ENCODE measurements around the gene FAM222A.

Gene FAM222A

DNA sequence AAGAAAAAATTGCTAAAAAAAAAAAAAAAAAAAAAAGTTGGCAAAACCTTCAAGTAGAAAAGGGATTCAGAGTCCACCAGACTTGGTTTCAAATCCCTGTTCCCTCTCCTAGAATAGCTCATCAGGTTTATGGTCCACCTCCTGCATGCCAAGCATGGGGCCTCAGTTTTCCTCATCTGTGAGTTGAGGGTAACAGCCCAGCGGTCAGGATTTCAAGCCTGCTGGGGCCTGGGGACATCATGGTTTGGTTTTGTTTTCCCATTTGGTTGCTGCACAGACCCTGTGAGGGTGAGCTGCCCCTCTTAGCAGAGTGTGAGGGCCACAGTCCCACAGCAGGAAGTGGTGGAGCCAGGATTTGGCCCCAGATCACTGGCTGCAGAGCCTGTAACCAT, 12.5 kb downstream of the FAM222A start:
- DNase-seq = no peak

DNA sequence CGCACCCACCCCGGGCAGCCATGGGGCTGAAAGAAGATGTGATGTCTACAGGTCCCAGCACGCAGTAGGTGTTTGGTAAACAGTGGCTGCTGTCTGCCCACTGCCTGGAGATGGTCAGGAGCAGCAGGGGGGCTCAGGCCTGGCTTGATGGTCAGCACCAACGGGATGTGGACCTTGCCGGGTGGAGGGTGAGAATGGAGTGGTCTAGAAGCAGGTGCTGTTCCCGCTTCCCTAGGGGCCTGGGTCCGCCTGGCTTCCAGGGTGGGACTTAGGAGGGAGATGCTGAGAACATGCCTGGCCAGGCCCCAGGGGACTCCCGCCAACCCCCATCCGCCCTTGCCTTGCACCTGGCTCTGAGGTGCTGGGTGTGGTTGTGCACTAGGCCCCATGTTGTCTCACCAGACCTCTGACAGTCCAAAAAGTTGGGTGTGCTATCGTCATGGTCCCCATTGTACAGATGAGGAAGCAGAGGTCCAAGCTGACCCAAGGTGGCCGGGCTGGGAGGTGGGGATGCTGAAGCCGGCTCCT, 12.9 kb downstream of the FAM222A start:
- DNase-seq = no peak

DNA sequence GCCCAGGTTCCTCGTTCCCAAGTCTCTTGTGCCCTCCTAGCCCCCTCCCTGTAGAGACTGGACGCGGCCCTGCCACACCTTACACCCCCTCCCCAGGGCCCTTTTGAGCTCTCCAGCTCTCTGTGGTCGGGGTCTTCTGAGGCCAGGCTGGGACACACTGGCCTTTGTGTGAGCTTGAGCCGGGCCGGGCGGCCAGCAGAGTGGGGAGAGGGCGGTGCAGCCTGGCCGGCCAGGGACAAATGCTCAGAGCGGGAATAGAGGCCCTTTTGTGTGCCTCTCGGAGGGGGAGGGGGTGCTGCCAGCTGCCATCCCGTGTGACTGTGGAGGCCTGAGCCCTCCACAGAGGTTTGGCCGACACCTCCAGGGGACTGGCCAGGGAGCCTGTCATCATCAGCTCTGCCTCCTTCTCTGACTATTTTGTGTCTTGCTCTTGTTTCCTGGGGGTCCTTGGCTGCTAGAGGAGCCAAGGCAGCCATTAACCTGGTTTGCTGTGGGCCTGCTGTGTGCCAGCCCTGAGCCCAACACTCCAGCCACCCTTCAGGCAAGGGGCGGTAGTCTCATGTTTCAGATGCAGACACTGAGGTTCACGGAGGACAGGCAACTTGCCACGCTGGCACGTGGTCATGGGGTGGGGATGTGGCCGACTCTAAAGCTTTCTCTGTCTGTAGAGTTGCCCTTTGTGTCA, 13.6 kb downstream of the FAM222A start:
- no peak for DNase-seq

DNA sequence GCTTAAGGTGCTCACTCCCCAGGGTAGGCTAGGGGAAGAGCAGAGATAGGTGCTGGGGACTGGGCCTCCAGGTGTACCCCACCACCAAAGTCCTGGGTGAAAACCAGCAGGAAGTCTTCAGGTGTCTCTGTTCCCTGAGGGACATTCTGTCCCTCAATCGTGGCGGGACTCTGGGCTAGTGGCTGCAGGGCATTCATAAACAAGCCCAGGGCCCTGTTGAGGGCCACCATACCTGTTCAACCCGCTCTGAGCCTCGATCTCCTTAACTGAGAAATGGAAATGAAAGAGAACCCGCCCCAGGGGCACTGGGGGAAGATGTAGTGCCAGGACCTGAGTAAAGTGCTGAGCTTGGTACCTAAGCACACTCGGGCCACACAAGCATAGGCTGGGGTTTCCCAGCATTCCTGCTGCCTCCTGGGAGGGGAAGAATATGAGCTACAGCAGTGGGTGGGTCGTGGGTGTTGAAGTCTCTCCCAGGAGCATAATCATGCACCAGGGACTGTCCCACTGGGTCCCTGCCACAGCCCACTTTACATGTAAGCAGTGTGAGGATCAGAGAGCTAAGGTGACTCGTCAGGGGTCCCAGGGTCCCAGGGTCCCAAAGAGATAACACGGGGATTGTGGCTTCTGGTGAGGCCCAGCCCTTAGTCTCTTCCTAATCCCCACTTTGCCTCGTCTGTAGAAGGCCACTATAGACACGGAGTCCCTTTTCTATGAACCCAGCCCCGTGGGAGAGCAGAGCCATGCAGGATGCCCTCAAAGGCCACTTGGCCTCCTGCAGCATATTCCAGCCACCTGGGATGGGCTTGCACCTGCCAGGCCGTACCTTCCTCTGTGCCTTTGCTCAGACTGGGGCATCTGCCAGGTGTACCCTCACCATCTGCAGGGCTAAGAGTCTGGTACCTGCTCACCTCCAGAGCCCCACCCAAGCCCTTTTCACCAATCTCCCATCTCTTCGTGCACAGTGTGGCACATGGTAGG, 14.4 kb downstream of the FAM222A start:
- DNase-seq = no peak

DNA sequence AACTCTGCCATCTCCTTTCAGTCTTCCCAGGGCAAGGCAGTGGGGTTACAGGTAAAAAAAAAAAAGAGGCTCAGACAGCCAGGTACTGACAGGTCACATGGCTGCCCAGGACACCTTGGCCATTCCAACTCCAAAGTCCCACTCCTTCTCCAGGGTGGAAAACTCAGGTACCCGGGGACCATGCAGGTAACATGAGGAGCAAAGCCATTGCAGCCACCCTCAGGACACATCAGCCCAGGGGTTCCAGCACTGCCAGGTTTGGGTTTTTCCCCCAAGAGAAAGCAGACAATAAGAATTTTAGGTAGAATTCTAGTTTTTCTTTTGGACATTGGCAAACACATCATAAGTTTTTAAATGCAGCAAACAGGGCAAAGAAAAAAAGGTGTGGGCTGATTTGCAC, 15.3 kb downstream of the FAM222A start:
- no peak for DNase-seq

DNA sequence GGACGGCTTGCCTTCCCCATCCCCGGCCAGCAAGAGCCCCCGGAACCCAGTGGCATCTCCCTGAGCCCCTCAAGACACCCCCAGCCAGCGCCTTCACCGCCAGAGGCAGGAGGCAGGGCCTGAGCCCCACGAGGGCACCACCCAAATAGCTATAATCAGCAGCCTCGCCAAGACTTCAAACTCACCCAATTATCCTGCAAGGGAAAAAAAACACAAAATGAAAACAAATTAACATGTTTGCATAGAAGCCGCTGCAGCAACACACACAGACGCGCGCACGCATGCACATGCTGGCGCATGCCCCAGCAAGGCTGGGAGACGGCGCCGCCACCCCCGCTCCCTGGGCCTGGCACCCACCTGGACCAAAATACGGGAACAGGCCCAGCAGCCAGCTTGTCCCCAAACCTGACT, 15.8 kb downstream of the FAM222A start:
- DNase-seq = no peak

DNA sequence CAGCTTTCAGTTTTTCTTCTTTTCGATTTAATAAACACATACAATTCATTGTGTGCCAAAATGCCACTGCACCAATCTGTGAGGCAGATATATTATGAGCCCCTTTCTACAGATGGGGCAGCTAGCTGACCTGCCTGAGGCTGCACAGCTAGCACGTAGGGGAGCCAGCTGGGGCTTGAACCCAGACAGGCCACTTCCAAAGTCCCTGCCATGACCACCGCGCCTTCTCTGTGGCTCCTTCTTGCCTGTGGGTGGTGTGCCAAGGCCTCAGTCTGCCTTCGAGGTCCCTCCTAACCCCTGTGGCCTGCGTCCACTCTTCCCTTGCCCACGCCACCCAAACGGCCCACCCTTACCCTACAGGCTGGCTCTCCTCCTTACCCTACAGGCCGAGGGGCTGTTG, 16.2 kb downstream of the FAM222A start:
- DNase-seq = no peak

DNA sequence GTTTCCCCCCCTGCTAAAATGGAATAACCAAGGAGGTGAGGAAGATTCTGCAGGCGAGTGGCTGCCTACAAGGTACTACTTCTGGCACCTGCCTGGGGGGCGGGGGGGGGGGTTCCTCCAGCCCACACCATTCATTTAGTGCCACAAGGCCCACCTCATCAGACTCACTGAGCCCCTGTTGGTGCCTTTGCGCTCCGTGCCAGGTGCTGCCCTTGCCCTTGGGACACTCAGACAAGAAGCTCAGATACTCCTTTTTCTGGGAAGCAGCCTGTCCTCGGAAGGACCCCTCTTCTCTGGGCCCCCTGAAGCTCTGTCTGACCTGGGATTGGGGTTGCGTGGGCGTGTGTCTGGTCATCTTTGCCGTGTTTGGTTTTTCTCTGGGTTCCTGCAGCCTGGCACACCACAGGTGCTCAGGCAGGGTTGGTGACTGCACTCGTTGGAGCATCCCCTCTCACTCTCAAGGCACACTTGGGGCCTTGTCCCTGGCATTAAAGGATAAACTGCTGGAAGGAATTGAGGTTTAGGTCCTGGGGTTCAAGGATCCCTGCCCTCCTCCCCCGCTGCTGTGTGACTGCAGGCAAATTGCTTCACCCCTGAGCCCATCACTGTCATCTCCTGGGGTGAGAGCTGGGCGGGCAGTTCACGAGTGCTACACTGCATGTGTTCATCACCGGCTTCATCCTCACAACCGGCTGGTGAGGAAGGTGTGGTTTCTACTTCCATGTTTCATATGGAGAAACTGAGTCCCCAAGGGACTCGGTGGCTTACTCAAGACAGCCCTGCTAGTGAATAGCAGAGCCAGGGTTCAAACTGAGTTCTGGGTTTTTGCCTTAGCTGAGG, 16.9 kb downstream of the FAM222A start:
- no peak for DNase-seq

DNA sequence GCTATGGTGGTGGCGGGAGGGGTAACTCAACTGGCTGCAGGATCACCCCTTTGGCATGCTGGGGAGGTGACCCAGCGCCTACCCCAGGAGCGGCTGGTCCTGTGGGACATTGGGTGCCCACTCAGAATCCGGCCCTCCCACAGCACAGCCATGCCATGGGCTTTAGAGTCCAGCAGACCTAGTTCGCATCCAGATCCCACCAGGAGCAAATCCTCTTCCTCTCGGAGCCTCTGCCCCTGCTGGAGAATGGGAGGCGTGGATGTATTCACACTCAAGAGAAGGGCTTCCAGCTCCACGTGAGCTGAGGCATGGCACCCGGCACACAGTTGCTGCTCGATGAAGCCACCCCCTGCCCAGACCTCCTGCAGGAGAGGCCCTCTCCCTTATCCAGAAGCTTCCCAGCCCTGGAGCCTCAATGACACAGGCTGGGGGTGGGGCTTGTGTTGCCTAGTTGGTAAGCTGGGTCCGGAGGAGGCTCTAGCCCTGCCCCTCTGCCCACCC, 17.7 kb downstream of the FAM222A start:
- DNase-seq = no peak

DNA sequence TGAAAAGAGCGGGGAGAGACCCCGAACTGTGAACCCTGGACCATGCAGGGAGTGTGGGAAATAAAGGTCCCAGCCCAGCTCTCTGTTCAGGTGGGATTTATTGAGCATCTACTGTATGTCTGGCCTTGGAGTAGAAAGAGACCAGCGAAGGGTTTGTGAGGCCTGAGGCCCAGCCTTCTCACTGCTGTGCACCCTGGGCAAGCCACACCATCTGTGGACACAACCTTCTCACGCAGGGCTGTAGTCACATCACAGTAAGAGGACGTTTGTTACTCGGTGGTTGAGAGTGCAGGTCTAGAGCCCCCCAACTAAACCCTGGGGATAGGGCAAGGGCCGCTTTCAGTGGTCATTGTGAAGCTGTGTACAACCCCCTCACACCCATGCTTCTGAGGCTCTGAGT, 18.2 kb downstream of the FAM222A start:
- DNase-seq = no peak

DNA sequence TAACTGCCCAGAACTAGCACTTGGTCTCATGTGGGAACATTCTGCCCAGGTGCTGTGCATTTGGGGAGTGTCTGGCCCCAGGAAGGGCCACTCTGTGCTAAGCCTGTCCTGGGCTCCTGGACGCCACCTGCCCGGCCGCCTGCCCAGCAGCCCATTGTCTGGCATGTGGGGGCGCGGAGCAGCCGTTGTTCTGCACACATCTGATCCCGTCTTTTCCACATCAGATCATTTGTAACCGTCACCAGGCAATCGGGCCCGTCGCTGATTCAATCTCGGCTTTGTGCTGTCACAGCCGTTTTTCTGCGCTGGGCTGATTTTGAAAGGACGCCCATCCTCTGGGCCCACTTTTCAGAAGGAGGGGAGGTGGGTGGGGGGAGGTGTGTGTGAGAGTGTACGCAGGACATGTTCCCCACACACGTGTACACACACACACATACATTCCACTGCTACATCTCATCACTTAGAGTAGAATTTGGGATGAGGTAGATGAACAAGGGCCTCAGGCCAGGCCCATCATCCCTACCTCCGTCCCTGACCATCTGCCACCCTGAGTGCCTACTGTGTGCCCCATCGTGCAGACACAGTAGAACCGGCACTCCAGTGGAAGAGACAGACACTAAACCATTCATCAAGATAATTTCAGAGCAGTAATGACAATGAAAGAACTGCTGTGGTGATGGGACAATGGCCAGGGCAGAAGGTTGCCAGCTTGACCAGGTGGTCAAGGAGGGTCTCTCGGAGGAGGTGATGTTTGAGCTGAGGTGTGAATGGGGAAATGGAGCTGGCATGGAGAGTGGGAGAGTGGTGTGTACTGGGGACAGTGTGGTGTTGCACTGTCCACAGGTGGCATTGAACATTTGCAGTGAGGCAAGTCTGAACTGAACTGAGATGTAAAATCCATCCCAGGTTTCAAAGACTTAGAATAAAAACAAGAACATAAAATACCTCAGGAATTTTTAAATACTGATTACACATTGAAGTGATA, 19.0 kb downstream of the FAM222A start:
- DNase-seq = no peak

DNA sequence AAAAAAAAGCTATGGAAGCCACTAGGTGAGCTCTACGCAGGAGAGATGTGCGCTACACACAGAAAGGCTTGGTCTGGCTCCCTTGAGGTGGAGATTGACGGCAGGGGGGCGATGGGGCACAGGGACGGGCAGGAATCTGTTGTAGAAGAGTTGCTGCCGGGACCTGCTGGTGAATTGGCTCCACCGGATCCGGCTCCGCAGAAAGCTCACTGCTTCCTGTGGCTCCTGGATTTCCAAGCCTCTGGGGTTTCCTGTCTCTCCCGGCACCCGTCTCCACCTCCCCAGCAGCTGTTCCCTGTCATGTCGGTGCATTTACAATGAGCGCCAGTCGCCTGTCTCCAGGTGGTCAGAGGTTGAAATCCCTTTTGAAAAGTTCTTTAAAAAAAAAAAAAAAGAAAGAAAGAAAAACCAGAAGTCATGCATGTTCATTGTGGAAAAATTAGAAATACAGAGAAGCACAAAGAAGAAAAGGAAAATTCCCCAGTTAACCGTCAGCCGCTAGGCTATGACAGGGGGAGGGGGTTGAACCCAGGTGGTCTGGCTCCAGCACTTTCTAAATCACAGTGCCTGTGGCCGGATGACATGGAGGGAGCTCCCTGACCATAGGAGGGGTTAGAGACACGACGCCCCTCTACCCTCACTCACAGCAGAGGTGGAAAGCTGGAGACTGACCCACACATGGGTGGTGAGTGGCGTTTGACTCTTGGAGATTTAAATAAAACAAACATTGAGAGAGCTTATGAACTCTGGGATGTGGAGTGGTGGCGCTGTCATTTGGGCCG, 20.8 kb downstream of the FAM222A start:
- no peak for DNase-seq

DNA sequence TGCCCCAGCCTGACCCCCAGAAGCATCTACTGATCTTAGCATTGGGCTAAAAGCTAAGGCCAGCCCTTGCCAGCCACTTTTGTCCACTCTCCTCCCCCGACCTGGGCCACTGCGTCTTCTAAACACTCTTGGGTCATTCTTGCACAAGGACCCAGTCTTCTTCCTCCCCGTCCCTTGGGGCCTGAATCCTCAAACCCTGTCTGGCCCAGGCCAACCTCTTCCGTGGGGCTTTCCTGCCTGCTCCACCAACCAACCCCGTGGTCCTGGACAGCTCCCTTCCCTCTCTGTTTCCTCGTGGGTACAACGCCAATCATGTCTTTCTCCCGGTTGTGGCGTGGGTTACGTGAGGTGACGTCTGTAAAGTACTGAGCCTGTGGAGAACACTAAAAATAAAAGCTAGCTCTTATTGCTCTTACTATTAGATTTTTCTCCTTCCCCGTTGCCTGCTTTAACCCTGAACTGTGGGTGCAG, 21.5 kb downstream of the FAM222A start:
- DNase-seq = no peak

DNA sequence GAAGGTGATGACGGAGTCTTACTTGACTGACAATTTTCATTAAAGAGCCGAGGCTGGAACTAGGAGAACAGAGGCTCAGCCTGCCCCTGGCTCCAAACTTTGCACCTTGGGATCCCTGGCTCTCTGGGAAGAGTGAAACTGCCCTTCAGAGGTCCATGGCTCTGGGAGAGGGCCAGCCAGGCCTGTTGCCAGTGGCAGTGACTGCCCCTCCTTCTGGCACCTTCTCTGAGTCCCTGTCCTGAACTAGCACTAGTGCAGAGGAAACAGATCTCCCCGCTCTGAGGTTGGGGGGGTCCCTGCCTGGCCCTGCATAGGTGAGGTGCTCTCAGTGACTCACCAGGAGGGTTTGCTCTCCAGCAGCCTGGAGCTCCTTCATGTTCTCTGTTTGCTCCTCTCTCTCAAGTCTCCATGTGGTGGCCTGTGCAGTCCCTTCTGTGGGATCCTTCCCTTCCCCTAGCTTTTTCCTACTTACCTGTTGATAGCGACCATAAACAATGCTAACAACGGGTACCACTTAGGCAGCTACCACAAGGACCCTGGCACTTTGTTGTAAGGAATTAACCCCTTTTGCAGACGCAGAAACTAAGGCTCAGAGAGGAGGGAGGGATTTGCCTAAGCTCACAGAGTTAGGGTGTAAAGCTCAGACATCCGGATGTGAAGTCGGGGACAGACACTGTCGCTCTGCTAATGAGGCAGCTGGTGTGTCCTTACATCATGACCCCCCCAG, 22.4 kb downstream of the FAM222A start:
- no peak for DNase-seq

DNA sequence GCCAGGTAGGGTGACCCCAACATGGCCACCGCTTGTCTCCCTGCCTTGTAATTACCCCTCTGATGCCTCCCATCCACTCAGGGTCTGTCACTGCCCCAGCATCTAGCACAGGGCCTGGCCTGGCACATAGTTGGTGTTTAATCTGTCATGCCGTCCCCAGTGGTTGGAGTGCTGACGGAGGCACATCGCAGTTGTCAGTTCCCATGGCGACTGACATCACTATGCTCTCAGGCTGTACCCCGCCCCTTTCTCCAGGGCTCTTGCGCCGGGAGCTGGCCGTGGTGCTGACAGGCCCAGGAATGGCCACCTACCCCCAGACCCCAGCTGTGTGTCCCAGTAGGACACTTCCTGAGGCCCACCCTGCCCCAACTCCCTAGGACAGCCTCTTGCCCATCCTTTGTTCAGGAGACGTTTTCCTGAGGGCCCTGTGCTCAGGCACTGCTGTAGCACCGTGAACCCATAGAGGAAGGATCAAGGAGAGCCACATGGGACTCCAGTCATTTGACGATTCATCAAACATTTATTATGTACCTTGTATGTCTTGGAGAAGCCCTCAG, 23.0 kb downstream of the FAM222A start:
- no peak for DNase-seq

DNA sequence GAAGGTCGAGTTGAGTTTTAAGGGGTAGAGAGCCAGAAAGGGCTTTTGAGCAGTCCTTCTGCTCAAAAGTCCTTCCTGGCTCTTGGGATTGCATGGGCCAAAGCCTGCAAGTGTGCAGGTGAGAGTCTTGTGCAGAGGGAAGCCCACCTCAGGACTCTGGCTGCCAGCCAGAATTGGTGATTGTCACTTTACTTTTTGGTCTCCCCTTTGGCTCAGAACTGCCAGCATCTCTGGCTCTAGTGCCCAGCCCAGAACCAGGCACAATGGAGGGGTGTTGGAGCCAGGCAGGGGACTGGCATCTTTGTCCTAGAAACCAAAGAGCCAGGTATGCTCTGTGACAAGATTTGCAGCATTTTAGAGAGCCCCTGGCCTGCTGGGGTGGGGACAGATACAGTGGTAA, 23.5 kb downstream of the FAM222A start:
- DNase-seq = no peak

DNA sequence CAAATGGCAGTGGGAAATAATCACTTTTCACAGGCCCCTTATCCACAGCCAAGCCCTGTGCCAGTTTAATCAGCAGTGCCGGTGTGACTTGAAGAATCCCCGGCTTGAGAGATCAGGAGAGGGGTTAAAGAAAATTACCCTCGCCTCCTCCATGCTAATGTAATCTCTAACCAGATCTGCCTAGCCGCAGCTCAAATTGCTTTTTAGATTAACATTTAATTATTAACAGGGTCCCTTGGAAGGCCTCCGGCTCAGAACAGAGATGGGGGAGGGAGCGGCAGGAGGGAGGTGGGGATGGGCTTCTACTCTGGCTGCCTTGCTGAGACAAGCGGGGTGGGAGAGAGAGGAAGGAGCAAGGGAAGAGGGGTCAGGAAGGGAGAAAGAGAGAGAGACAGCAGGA, 24.0 kb downstream of the FAM222A start:
- no peak for DNase-seq

DNA sequence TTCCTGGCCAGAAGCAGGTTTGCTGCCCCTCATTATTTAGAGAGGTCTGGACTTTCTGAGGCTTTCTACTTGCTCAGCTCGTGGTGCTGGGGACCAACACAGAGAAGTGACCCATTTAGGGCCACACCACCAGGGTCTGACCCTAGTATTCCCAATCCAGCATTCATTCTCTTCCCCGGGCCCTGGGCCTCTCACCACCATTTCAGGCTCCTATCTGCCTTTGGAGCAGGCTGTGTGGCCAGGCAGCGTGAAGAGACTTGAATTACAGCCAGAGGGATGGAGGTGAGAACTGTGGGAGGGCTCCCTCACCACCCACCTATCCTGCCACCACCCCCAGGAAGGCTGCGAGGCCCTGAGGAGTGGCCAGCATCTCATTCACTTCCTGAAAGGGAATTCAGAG, 24.6 kb downstream of the FAM222A start:
- DNase-seq = no peak

DNA sequence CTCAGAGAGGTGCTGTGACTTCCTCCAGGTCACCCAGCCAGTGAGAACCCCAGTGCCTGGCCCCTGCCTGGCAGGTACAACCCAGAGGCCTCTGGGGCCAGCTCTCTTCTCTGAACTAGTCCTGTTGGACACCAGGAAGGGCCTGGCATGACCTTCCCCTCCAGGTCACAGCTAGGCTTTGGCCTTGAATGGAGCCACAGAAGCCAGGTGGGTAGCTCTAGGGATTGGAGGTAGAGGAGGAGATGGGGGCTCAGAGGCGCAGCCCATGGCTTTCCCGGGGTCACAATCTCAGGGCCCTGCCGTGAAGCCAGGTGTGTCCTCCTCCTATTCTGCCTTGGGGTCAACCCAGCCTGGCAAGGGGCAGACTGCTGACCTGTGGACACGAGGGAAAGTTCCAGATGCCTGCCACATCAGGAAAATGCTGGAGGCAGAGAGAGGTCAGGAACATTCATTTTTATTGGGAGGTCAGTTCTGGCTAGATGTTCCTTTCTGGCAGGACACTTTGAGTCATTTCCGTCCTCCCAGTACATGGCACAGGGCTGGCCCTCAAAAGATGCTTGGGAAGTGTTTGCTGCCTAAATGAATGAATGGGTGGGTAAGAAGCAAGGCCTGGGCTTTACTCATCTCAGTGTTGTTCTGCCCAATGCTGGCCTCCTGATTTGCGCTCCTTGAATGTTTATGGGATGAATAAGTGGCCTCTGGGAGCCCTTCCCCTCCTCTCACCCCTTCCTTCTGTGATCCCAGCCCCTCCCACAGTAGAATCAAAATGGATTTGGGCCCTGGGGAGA, 25.4 kb downstream of the FAM222A start:
- no peak for DNase-seq

Data from cortex of kidney (tissue), 1 donor.